ENCODE measurements around the gene FCN2.

FCN2 gene

GRCh38 chr9:134889386-134890154, 9.0 kb downstream of the FCN2 start:
- no peak for DNase-seq

GRCh38 chr9:134890155-134890495, 9.5 kb downstream of the FCN2 start:
- no peak for DNase-seq

GRCh38 chr9:134891053-134891452, 10.4 kb downstream of the FCN2 start:
- DNase-seq, result no peak

GRCh38 chr9:134891713-134892112, 11.1 kb downstream of the FCN2 start:
- DNase-seq, result no peak

- DNase-seq, result no peak
Measured at GRCh38 chr9:134892221-134892620, 11.6 kb downstream of the FCN2 start.

- no peak for DNase-seq
Measured at GRCh38 chr9:134892820-134893420, 12.3 kb downstream of the FCN2 start.

GRCh38 chr9:134894136-134894860, 13.7 kb downstream of the FCN2 start:
- no peak for DNase-seq

- DNase-seq, result no peak
Measured at GRCh38 chr9:134895097-134895496, 14.5 kb downstream of the FCN2 start.

GRCh38 chr9:134895567-134895907, 14.9 kb downstream of the FCN2 start:
- no peak for DNase-seq

GRCh38 chr9:134895908-134896833, 15.6 kb downstream of the FCN2 start:
- no peak for DNase-seq

GRCh38 chr9:134896834-134897583, 16.4 kb downstream of the FCN2 start:
- no peak for DNase-seq

- DNase-seq, result no peak
Measured at GRCh38 chr9:134897584-134898170, 17.1 kb downstream of the FCN2 start.

- DNase-seq, result no peak
Measured at GRCh38 chr9:134898319-134898718, 17.7 kb downstream of the FCN2 start.

- DNase-seq, result no peak
Measured at GRCh38 chr9:134899168-134899567, 18.6 kb downstream of the FCN2 start.

- no peak for DNase-seq
Measured at GRCh38 chr9:134899818-134900217, 19.2 kb downstream of the FCN2 start.

GRCh38 chr9:134902936-134903335, 22.3 kb downstream of the FCN2 start:
- DNase-seq, result no peak

GRCh38 chr9:134908524-134909309, 28.1 kb downstream of the FCN2 start:
- no peak for DNase-seq

GRCh38 chr9:134909511-134910481, 29.2 kb downstream of the FCN2 start:
- DNase-seq, result no peak

- no peak for DNase-seq
Measured at GRCh38 chr9:134912126-134912840, 31.7 kb downstream of the FCN2 start.

Measured in NCI-H2029 (cell line).